Measurements from ENCODE around the gene MAP3K20. TPM values are rescaled to one million over a fixed set of nuclear protein-coding genes. Genes with fewer than 3 reads are reported as not detected.
A peak's percentile ranks its signal among the peaks of the same experiment; 100 is the strongest.

MAP3K20 gene
- total RNA-seq, 2 donors from 2014 or later: 45.9 to 79.6 TPM

DNA sequence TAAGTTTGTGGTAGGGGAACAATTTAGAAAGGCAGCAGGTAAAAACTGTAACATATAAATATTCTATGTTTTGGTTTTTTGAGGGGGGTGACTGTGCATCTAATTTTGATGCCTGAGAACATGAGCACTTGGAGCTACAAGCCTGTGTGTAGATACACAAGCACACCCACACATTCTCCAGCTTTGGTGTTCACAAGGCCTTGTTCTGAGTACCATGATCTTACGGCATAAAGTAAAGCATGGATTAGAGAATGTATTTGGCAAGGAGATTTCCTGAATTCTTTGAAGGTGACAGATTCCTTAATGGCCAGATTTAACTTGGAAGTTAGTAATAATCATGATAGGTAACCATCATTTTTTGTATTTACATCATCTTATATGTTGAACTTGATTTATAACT lies 42.7 kb downstream of the MAP3K20 start:
- peak overlapping the region in 1 of 2 donors; percentile 25 for H3K27ac ChIP-seq
- H3K4me3 ChIP-seq: no peak overlapping the region
- DNase-seq (ENCODE audit: low spot score) (no peak), ATAC-seq (ENCODE audit: insufficient number of reproducible peaks, low FRiP score, low read depth) (no peak)
- peaks cover 10 to 26% of the 10 kb centered on the region in 2 donors for H3K4me1 ChIP-seq (ENCODE audit: control insufficient read depth in 1 of 2, low read depth in 2 of 2)
- no peaks in the 10 kb centered on the region for H3K27me3 ChIP-seq (replicated peaks; ENCODE audit: insufficient read depth)
- TF ChIP-seq, protein P1, sequence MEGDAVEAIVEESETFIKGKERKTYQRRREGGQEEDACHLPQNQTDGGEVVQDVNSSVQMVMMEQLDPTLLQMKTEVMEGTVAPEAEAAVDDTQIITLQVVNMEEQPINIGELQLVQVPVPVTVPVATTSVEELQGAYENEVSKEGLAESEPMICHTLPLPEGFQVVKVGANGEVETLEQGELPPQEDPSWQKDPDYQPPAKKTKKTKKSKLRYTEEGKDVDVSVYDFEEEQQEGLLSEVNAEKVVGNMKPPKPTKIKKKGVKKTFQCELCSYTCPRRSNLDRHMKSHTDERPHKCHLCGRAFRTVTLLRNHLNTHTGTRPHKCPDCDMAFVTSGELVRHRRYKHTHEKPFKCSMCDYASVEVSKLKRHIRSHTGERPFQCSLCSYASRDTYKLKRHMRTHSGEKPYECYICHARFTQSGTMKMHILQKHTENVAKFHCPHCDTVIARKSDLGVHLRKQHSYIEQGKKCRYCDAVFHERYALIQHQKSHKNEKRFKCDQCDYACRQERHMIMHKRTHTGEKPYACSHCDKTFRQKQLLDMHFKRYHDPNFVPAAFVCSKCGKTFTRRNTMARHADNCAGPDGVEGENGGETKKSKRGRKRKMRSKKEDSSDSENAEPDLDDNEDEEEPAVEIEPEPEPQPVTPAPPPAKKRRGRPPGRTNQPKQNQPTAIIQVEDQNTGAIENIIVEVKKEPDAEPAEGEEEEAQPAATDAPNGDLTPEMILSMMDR (IDR thresholded peaks at IDR 0.05): no peak
- H3K9me3 ChIP-seq: no peaks in the 10 kb centered on the region
- no peaks in the 10 kb centered on the region for H3K36me3 ChIP-seq

DNA sequence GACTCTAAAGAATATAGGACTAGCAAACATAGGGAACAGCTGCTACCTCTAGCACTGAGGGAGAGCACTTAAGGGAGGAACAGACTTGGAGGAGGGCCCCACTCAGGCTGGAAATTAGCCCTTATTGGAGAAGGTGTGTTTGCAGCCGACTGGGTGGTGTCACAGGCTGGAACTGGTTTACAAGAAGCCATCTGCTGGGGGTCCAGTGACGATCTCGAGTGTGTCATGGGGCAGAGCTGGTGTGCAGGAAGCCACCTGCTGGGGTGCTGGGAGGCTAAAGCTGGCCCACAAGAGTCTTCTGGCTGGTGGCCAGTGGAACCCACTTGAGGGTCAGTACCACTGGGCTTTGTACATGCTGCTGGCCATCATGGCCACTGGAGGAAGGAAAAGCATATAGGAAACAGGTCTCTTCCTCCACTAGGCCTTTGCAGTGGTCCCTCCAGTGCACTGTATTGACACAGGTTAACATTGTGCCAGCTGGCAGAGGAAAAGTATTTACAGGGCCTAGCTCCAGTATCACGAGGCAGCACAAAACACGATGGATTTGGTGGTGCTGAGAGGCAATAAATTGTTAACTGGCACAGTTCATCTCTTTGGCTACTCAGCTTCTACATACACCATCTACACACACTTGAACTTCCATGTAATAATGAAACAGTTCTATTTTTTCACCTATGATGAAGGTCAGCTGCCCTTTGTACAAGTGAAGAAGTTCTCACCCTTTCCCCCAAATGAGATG lies 43.6 kb downstream of the MAP3K20 start:
- TF ChIP-seq, protein P1 (IDR thresholded peaks at IDR 0.05): no peak
- peak; percentile 58 for ATAC-seq (ENCODE audit: insufficient number of reproducible peaks, low FRiP score, low read depth)
- Histone ChIP-seq H3K9me3 (no peaks in the 10 kb centered on the region), H3K27ac (peak overlapping the region in 1 of 2 donors; percentile 25), H3K4me1 (ENCODE audit: control insufficient read depth in 1 of 2, low read depth in 2 of 2) (peaks cover 17 to 35% of the 10 kb centered on the region in 2 donors), H3K36me3 (no peaks in the 10 kb centered on the region), H3K27me3 (replicated peaks; ENCODE audit: insufficient read depth) (no peaks in the 10 kb centered on the region), H3K4me3 (no peak overlapping the region)
- no peak for DNase-seq (ENCODE audit: low spot score)

DNA sequence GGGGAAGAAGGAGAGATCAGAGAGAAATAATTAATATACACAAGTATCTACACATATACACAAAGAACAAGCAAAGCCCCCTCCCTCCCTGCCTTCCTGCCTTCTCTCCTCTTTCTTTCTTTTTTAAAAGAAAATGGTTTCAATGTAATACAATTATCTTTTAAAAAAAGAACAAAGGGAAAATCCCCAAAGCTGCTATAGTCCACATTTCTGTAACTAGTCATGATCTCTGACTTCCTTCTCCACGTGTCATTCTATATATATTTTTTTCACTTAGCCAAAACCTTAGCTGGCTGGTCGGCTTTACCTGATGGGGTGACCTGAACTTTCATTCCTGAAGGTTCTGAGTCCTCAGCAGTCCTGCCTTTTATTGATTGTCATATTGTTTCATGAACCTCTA lies 44.3 kb downstream of the MAP3K20 start:
- DNase-seq (ENCODE audit: low spot score) (no peak), ATAC-seq (ENCODE audit: insufficient number of reproducible peaks, low FRiP score, low read depth) (no peak)
- Histone ChIP-seq H3K9me3 (no peaks in the 10 kb centered on the region), H3K36me3 (no peaks in the 10 kb centered on the region), H3K27me3 (replicated peaks; ENCODE audit: insufficient read depth) (no peaks in the 10 kb centered on the region), H3K4me1 (ENCODE audit: control insufficient read depth in 1 of 2, low read depth in 2 of 2) (peaks cover 23 to 42% of the 10 kb centered on the region in 2 donors), H3K4me3 (no peak overlapping the region), H3K27ac (peak overlapping the region in 1 of 2 donors; percentile 25)
- TF ChIP-seq, protein P1 (IDR thresholded peaks at IDR 0.05): no peak

DNA sequence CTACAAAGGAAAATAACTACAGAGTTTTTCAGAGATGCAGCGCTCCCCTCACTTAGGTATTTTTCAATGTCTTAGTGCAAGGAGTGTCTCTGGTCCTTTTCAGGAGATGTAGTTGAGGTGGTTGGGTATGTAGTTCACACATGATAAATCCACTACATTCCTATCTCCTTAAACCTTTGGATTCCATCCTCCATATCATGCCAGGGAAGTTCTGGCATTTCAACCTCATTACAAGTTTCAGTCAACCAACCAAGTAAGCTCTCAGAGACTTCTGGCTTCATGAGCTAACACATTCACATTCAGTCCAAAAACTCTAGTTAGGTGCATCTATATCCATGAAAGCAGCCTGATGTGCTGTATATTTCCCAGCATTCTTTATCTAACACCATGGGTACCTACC lies 47.3 kb downstream of the MAP3K20 start:
- no peaks in the 10 kb centered on the region for H3K9me3 ChIP-seq
- ATAC-seq (ENCODE audit: insufficient number of reproducible peaks, low FRiP score, low read depth): no peak
- H3K36me3 ChIP-seq: no peaks in the 10 kb centered on the region
- H3K4me3 ChIP-seq: no peak overlapping the region
- DNase-seq (ENCODE audit: low spot score): no peak
- TF ChIP-seq, protein P1 (IDR thresholded peaks at IDR 0.05): no peak
- peaks cover 23 to 41% of the 10 kb centered on the region in 2 donors for H3K4me1 ChIP-seq (ENCODE audit: control insufficient read depth in 1 of 2, low read depth in 2 of 2)
- H3K27me3 ChIP-seq (replicated peaks; ENCODE audit: insufficient read depth): no peaks in the 10 kb centered on the region
- H3K27ac ChIP-seq: no peak overlapping the region

DNA sequence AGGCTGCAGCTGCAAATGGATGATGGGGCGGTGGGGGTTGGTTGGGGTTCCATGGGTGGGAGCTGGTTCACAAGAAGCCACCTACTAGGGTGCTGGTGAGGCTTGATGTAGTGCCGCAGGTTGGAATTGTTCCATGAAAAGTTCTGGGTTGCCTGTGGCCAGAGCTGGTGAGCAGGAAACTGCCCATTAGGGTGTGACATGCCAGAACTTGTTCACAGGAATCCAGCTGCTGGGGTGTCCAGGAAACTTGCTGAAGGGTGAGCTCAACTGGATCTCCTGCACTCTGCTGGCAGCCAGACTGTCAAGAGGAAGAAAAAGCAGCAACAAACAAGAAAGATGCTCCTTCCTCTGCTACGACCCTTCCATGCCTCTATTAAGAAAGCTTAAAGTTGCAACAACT lies 48.8 kb downstream of the MAP3K20 start:
- no peak overlapping the region for H3K27ac ChIP-seq
- no peaks in the 10 kb centered on the region for H3K36me3 ChIP-seq
- no peak overlapping the region for H3K4me3 ChIP-seq
- H3K9me3 ChIP-seq: no peaks in the 10 kb centered on the region
- TF ChIP-seq, protein P1 (IDR thresholded peaks at IDR 0.05): no peak
- H3K4me1 ChIP-seq (ENCODE audit: control insufficient read depth in 1 of 2, low read depth in 2 of 2): peaks cover 23 to 29% of the 10 kb centered on the region in 2 donors
- no peak for ATAC-seq (ENCODE audit: insufficient number of reproducible peaks, low FRiP score, low read depth)
- DNase-seq (ENCODE audit: low spot score): no peak
- H3K27me3 ChIP-seq (replicated peaks; ENCODE audit: insufficient read depth): no peaks in the 10 kb centered on the region

All from thoracic aorta (tissue), 2 donors.